Superior temporal gyrus (tissue), 1 donor: ENCODE measurements around the gene AGBL4.
A peak's percentile ranks its signal among the peaks of the same experiment; 100 is the strongest.
"Not testable (repeated sequence)": the region's sequence is repeated elsewhere in the genome, so short reads cannot be mapped to it uniquely, and the experiment has no call there.

Experiments
- DNase-seq: peaks from one replicate; pipeline ENCODE4 v3.0.0-alpha.2; 2016; ENCODE audit errors: extremely low spot score

Gene AGBL4

DNA sequence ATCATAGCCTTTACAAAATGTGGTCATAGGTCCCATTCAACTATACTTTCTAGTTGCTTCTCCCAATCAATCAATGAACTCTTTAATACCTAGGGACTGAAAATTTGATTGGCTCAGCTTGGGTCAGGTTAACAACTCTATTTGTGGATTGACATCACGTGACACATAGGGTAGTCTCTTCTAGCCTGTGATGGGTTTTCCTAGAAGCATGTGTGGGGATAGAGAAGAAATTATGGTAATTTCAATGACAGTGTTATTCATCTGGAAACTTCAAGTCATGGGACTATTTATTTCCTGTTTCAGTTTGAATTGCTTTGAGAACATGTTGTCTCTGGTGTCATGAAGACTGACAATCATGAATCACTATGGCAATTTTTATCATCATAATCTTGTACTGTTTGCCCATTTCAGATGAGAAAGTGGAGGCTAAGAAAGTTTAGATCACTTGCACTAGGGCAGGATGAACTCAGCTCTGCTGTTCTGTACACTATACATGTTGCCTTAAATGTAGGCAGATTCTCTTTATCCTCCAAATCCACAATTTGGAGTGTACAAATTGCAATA lies 717.2 kb downstream of the AGBL4 start:
- DNase-seq: no peak

DNA sequence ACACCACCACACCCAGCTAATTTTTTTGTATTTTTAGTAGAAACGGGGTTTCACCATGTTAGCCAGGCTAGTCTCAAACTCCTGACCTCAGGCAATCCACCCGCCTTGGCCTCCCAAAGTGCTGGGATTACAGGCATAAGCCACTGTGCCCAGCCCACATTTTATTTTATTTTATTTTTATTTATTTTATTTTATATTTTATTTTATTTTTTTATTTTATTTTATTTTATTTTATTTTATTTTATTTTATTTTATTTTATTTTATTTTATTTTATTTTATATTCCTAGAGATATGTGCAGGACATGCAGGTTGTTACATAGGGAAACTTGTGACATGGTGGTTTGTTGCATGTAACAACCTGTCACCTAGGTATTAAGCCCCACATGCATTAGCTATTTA lies 721.4 kb downstream of the AGBL4 start:
- not testable (repeated sequence) for DNase-seq

DNA sequence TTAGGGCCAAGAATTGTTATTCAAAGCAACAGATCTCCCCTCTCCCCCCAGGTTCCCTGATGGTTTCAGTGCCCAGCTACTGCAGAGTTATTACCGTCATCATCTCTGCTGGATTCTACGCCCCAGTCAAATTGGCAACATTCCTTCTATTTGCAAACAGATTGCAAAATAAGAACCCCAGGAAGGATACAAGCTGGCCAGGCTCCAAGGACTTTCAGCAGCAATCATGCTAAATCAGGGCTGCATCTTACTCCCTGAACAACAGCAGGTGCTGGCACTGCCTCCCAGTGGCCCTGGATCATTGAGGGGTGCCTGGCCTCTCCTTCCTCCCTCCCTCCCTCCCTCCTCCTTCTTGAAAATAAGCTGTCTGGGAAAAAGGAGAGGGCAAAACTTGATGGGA lies 725.5 kb downstream of the AGBL4 start:
- DNase-seq: peak; percentile 42

DNA sequence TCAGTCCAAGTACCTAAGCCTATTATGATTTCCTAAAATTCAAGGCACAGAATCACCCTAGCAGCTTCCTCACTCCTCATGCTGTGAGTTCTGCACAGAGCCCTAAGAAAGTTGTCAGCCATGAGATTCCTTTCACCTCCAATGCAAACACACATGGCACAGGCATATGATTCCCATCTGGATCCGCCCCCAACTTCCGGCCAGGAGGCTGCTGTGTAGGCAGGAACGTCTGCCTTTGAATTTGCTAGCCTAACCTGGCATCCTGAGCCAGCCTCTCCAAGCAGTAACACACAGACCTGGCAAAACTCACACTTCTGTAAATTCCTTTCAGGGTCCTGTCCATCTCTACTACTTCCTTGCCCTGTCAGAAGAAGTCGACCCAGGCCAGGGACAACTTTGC lies 726.0 kb downstream of the AGBL4 start:
- peak; percentile 66 for DNase-seq

DNA sequence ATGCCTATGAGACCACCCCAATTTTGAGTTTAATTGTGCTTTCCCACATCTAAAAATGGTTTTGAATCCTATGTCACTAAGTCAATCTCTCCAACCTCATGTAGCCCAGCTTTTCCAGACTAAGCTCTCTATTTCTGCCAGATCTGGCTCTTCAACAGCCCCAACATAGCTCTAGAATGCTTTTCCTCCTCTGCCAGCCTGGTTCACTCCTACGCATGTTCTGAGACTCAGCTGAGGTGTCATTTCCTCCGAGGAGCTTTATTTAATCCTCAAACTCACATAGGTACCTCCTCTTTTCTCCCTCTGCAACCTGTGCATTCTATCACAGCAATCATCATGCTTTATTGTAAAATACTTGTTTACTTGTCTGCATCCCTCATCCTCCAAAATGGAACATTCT lies 729.2 kb downstream of the AGBL4 start:
- DNase-seq: peak; percentile 71

DNA sequence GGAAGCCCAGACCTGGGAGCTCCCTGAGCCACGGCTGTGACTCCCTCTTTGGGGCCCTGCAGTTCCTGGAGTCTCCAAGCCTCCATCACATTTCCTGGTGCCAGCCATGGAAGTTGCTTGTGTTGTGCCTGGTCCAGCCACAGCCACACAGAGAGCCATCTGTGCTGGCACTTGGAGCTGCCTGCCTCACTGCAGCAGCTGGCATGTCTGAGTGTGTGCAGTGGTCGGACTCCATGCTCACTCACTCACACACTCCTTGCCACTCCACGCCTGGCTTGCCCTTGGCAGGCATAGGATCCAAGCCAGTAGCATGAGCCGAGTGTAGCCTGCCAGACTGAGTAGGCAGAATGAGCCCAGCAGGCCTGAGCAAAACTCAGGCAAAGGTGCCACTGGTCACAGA lies 730.7 kb downstream of the AGBL4 start:
- no peak for DNase-seq

DNA sequence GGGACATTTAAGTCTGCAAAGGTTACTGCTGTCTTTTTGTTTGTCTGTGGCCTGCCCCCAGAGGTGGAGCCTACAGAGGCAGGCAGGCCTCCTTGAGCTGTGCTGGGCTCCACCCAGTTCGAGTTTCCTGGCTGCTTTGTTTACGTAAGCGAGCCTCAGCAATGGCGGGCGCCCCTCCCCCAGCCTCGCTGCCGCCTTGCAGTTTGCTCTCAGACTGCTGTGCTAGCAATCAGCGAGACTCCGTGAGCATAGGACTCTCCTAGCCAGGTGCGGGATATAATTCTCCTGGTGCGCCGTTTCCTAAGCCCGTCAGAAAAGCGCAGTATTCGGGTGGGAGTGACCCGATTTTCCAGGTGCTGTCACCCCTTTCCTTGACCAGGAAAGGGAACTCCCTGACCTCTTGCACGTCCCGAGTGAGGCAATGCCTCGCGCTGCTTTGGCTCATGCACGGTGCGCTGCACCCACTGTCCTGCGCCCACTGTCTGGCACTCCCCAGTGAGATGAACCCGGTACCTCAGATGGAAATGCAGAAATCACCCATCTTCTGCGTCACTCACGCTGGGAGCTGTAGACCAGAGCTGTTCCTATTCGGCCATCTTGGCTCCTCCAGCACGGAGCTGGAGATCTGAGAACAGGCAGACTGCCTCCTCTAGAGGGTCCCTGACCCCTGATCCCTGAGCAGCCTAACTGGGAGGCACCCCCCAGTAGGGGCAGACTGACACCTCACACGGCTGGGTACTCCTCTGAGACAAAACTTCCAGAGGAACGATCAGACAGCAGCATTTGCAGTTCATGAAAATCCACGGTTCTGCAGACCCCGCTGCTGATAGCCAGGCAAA lies 766.3 kb downstream of the AGBL4 start:
- not testable (repeated sequence) for DNase-seq

DNA sequence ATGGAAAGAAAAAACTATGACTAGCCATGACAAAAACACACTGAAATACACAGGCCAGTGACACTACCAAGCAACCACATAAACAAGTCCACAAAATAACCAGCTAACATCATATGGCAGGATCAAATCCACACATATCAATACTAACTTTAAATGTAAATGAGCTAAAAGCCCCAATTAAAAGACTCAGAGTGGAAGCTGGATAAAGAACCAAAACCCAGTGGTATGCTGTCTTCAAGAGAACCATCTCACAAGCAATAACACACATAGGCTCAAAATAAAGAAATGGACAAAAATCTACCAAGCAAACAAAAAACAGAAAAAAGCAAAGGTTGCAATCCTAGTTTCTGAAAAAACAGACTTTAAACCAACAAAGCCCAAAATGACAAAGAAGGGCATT lies 770.8 kb downstream of the AGBL4 start:
- no peak for DNase-seq

DNA sequence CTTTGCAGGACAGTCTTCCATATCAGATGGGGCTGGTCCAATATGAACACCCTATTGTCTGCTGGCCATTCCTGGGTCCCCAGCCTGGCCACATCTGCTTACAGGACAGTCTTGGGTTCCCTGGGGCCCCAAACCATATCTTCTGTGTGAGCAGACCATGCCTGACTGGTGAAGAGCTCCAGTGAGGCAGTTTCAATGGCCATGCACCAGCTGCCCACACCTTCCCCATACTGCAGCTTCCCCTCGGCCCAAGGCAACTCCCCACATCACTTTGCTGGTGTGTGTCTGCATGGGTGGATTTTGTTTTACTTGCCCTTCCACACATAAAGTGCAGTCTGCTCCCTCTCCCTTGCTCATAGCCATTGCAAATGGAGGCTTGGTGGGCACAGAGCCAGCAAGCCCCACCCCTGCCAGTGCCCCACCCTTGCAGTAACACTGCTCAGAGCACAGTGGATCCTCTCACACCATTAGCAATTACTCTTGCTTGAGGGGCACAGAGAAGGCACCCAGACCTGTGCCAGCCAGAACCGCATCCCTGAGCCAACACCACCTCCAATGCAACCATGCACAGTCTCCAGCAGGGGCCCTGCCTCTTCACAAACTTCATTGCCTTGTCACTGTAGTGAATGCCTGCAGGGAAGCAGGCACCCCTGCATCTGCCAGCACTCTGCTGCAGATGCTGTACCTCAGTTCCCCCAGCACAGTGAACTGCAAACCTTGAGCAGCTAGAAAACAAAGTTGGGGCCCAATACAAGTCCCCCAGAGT lies 772.6 kb downstream of the AGBL4 start:
- no peak for DNase-seq

DNA sequence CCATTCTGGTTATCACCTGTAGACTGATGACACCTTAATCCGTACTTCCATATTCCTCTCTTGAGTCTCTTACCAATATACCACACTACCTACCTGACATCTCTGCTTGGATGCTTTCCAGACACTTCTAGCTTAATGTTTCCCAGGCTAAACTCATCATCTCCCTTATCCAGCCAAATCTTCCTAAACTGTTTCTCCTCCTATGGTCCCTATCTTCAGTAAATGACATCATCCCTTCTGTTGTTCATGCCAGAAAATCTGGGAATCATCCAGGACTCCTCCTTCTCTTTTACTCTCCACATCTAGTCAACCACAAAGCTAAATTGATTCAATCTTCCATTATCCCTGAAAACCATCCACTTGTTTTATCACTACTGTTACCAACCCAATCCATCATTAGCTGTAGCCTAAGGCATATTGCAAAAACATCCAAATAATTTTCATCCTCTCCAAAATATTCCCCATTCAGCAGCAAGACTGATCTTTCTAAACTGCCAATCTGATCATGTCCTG lies 783.0 kb downstream of the AGBL4 start:
- no peak for DNase-seq

DNA sequence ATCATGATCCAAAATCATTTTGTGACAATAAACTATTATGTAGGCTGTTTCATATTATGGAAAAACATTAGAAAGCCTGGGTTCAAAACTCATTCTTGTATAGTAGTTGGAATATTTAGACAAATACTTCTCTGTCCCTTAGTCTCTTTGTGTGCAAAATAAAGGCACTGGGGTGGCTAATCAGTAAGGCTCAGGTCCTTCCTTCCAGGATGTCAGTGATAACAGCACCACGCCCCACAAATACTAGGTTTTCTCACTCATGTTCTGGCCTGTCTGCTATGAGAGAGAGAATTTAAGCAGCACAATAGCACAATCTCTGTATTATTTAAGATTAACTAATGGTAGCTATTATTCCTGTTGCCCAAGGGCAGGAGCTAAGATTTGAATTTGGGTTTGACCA lies 788.8 kb downstream of the AGBL4 start:
- no peak for DNase-seq

DNA sequence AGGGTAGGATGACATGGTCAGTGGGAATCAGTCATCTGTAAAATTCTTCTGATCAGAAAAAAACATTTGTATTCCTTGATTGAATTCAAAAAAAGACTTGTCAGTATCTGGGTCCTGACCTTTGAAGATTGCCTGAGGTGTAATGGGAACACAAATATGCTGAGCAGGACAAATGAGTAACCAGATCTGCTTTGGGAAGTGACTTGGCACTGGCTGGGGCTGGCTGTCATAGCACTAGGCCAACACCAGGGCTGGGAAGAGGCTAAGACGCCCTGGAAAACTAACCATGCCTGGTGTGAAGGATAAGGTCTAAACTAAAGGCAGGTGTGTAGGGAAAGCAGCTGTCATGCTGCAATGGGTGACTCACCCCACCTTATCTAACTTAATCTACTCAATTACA lies 794.2 kb downstream of the AGBL4 start:
- DNase-seq: no peak

DNA sequence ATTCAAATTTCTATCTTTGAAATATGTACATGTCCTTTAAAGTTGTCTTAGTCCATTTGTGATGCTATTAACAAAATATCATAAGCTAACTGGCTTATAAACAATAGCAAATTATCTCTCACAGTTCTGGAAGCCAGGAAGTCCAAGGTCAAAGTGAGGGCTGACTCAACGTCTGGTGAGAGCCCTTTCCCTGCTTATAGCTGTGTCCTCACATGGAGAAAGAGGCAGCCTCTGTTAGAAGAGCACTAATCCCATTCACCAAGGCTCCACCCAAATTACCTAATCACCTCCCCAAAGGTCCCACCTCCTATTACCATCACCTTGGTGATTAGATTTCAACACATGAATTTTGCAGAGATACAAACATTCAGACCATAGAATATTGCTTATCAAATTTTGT lies 797.0 kb downstream of the AGBL4 start:
- DNase-seq: no peak

DNA sequence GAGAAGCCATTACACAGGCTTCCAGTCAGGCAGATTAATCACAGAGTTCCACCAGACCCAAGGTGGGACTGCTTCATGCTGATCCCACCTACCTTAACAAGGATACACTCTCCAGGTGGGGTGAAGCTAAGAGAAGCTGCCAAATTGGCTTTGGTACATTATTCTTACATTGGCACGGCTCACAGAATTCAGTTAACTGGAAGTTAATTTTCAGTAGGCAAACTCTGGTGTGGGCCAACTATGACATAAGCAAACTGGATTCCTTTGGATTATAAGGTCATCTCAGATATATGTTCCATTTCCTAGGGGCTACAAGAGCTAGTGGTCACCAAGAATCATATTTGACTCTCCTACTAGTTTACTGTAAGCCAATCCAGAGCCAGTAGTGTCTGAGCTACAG lies 798.3 kb downstream of the AGBL4 start:
- DNase-seq: no peak

DNA sequence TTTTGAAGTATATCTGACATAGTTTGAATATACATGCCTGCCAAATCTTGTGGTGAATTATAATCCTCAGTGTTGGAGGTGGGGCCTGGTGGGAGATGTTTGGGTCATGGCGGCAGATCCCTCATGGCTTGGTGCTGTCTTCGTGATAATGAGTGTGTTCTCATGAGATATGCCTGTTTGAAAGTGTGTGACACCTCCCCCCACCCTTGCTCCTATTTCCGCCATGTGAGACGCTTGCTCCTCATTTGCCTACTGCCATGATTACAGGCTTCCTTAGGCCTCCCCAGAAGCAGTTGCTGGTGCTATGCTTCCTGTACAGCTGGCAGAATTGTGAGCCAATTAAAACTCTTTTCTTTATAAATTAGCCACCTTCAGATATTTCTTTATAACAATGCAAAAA lies 810.5 kb downstream of the AGBL4 start:
- no peak for DNase-seq

DNA sequence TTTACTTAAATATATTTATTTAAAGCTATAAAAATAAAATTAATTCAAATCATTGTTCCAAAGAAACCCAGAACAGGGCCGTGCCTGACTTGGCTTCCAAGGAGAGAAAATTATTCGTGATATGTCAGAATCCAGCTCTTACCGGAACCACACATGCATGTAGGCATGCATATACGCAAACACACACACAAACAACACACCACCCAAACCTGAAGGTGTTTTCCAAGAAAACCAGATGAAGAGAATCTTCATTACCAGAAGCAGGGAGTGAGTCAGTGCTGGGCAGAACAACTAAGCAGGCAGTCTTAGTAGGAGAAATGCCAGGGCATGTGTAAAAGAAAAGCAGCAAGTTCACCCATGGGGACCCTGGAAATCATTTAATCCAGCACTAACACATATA lies 815.0 kb downstream of the AGBL4 start:
- DNase-seq: no peak

DNA sequence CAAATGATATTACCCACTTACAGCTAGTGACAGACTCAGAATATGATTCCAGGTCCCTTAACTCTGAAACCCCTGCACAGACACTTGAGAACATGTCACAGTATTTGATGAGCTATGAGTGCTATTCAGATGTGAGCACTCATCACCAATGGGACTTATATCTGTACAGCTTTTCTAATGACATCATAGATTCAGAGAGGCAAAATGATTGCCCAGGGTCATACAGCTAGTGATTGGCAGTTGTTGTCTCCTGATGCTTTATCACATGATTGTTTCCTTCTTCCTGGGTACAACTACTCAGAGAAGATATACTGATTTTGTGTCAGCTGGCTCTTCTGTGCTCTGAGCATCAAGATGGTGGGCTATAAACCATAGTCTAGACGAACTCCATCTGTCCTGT lies 819.0 kb downstream of the AGBL4 start:
- no peak for DNase-seq

DNA sequence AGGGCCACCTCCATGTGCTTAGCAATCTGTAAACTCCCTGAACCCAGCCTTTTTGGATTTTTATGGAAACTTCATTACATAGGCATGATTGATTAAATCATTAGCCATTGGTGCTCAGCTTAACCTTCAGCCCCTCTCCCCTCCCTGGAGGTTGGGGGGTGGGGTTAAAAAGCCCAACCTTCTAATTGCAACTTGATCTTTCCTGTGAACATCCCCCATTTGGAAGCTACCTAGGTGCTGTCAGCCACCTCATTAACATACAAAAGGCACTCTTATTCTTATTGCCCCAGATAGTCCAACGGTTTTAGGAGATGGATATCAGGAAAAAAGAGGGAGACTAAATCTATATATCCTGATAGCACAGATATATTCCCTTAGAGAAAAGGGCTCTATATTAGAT lies 823.0 kb downstream of the AGBL4 start:
- DNase-seq: no peak

DNA sequence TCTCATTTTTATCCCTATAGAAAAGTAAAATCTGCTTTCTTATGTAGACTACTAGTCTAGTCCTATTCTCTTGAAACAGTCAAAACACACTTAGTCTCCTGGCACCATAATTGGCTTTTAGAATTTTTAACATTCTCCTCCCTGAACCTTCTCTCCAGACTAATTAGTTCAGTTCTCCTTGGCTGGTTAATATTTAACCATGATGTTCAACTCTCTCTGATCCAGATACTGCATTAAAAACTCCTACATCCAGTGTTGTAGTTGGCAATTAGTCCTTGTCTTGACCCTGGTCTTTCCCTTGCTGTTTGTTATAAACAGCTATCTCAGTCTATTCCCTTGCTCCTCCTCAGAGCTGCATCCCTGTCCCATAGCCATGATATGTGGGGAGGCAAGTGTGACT lies 824.2 kb downstream of the AGBL4 start:
- no peak for DNase-seq

DNA sequence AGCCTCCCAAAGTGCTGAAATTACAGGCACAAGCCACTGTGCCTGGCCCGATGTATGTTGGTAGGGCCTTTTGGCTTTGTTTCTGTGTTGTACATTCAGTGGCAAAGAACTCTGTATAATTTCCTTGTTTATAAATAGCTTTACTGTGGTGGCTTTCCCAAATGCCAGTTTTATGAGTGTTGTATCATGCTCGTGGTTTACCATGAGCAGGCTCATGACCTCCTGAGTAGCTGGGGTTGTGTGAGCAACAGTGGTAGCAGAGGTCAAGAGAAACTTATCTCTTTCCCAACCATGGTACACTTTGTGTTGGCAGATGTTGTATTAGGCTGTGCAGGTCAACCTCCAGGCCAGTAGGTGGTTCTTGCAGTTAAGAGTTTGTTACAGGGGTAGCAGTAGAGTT lies 826.7 kb downstream of the AGBL4 start:
- DNase-seq: no peak

DNA sequence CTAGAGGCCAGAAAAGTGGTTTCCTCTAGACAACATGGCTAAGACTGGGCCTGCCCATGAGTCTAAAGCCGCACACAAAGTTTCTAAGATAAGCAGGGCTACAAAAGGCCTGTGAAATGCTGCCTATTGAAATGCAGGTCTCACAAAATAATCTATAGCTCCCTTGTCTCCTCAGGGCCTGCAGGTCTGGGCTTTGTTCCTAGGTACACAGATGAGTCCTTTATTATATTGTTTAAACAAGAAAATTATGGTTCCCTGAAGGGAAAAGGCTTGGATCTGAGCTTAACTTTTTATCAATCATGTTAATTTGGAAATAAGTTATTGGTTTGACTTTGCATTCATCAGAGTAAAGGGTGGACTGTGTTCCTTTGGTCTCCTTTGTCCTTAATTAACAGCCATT lies 833.6 kb downstream of the AGBL4 start:
- DNase-seq: no peak

DNA sequence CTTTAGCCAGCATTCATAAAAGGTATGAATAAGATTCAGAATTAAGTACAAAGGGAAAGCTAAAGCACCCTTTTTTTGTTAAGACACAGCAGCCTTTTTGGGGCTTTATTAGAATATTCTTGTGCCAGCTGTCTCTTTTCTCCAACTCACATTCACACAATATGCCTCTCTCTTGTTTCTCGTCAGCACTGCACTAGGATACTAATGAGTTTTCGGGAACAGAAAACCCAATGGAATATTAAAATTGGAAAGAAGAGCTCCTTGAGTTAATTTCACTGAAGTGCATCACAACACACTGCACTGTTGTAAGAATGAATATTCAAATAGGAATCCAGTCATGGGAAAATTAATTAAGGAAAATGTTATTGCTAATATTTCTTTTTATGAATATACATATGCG lies 836.7 kb downstream of the AGBL4 start:
- DNase-seq: peak; percentile 65
